Nephron (organoid): Measurements from ENCODE around the gene UMOD.

ENCODE experiments used
- H3K27ac Mint-ChIP-seq, 3 experiments: 2 replicates each; pipeline ENCODE4 v1.8.0; 2020; ENCODE audit warnings: mixed read lengths in 3 of 3, mild to moderate bottlenecking in 2 of 3, moderate library complexity in 1 of 3
- H3K27me3 Mint-ChIP-seq: 2 replicates; pipeline ENCODE4 v1.8.0; 2021; ENCODE audit warnings: low read depth, mild to moderate bottlenecking, moderate library complexity, mixed read lengths
- H3K36me3 Mint-ChIP-seq: 2 replicates; pipeline ENCODE4 v1.8.0; 2020; ENCODE audit warnings: low read depth, mixed read lengths
- H3K4me1 Mint-ChIP-seq: 2 replicates; pipeline ENCODE4 v1.8.0; 2020; ENCODE audit warnings: mixed read lengths
- H3K4me3 Mint-ChIP-seq, 3 experiments: 2 replicates each; pipeline ENCODE4 v1.8.0; 2020; ENCODE audit warnings: mild to moderate bottlenecking in 3 of 3, mixed read lengths in 3 of 3, moderate library complexity in 2 of 3
- H3K9me3 Mint-ChIP-seq: 2 replicates; pipeline ENCODE4 v1.8.0; 2020; ENCODE audit warnings: mixed read lengths
- CTCF ChIP-seq, 3 experiments: fragments of 200-600 bp; sonication (generic); IDR thresholded peaks; one replicate each; pipeline ENCODE4 v1.5.0; 2021; ENCODE audit warnings: antibody characterized with exemption in 3 of 3; ENCODE audit not compliant: unreplicated experiment in 3 of 3

Gene UMOD

GRCh38 chr16:20377181-20377580 is 24.7 kb upstream of the UMOD start:
- Mint-ChIP-seq H3K36me3 (no peaks in the 10 kb centered on the region), H3K4me3 (no peak overlapping the region), H3K4me1 (no peaks in the 10 kb centered on the region), H3K27ac (no peak overlapping the region), H3K27me3 (peaks cover 9% of the 10 kb centered on the region), H3K9me3 (no peaks in the 10 kb centered on the region)
- no peak for TF ChIP-seq CTCF (IDR thresholded peaks at IDR 0.05; ENCODE audit: unreplicated experiment in 3 of 3)

- Mint-ChIP-seq H3K4me1 (no peaks in the 10 kb centered on the region), H3K36me3 (no peaks in the 10 kb centered on the region), H3K4me3 (no peak overlapping the region), H3K27me3 (peaks cover 20% of the 10 kb centered on the region), H3K27ac (no peak overlapping the region), H3K9me3 (no peaks in the 10 kb centered on the region)
- no peak for TF ChIP-seq CTCF (IDR thresholded peaks at IDR 0.05; ENCODE audit: unreplicated experiment in 3 of 3)
Observed at GRCh38 chr16:20372701-20373100, 20.2 kb upstream of the UMOD start.

- H3K27me3 Mint-ChIP-seq: peaks cover 12% of the 10 kb centered on the region
- H3K27ac Mint-ChIP-seq: no peak overlapping the region
- no peak overlapping the region for H3K4me3 Mint-ChIP-seq
- no peaks in the 10 kb centered on the region for H3K9me3 Mint-ChIP-seq
- no peak for TF ChIP-seq CTCF (IDR thresholded peaks at IDR 0.05; ENCODE audit: unreplicated experiment in 3 of 3)
- no peaks in the 10 kb centered on the region for H3K36me3 Mint-ChIP-seq
- H3K4me1 Mint-ChIP-seq: no peaks in the 10 kb centered on the region
Observed at GRCh38 chr16:20369452-20370054, 17.0 kb upstream of the UMOD start.

- Mint-ChIP-seq H3K36me3 (no peaks in the 10 kb centered on the region), H3K27me3 (peaks cover 12% of the 10 kb centered on the region), H3K4me1 (no peaks in the 10 kb centered on the region), H3K27ac (no peak overlapping the region), H3K4me3 (no peak overlapping the region), H3K9me3 (no peaks in the 10 kb centered on the region)
- TF ChIP-seq CTCF (IDR thresholded peaks at IDR 0.05; ENCODE audit: unreplicated experiment in 3 of 3): no peak
Observed at GRCh38 chr16:20364051-20364450, 11.5 kb upstream of the UMOD start.

- Mint-ChIP-seq H3K27me3 (peaks cover 11% of the 10 kb centered on the region), H3K27ac (no peak overlapping the region)
Observed at GRCh38 chr16:20363191-20363590, 10.7 kb upstream of the UMOD start.

More at GRCh38 chr16:20363191-20363590, 10.7 kb upstream of the UMOD start:
- no peaks in the 10 kb centered on the region for H3K4me1 Mint-ChIP-seq
- H3K9me3 Mint-ChIP-seq: no peaks in the 10 kb centered on the region
- no peak for TF ChIP-seq CTCF (IDR thresholded peaks at IDR 0.05; ENCODE audit: unreplicated experiment in 3 of 3)
- H3K4me3 Mint-ChIP-seq: no peak overlapping the region
- no peaks in the 10 kb centered on the region for H3K36me3 Mint-ChIP-seq
